GM06990 (cell line): ENCODE data around the gene UVSSA.

Source experiments
- DNase-seq: peaks from one replicate; pipeline ENCODE4 v3.0.0-alpha.2; 2011; ENCODE audit not compliant: insufficient read length; ENCODE audit errors: extremely low read depth
- H3K27me3 ChIP-seq: replicated peaks from 2 replicates; pipeline ENCODE4 v1.6.0; 2011; ENCODE audit warnings: low read length; ENCODE audit not compliant: control insufficient read depth, insufficient read depth
- H3K36me3 ChIP-seq: 2 replicates; pipeline ENCODE4 v1.5.1; 2011; ENCODE audit warnings: low read length; ENCODE audit not compliant: control insufficient read depth, insufficient read depth
- H3K4me3 ChIP-seq: replicated peaks from 2 replicates; pipeline ENCODE4 v1.5.1; 2011; ENCODE audit warnings: low read depth, mild to moderate bottlenecking, control low read depth, low read length
- CTCF ChIP-seq: IDR thresholded peaks from 2 replicates; pipeline ENCODE4 v1.5.1; 2011; ENCODE audit warnings: low read length, control low read depth, mild to moderate bottlenecking, inconsistent platforms; ENCODE audit not compliant: insufficient read depth, poor library complexity, severe bottlenecking

The UVSSA gene

GRCh38 chr4:1409079-1409478 lies 62.1 kb downstream of the UVSSA start:
- TF ChIP-seq CTCF: no peak
- no peak overlapping the region for H3K4me3 ChIP-seq
- DNase-seq: no peak
- no peaks in the 10 kb centered on the region for H3K36me3 ChIP-seq
- no peaks in the 10 kb centered on the region for H3K27me3 ChIP-seq

- DNase-seq: no peak
- no peaks in the 10 kb centered on the region for H3K27me3 ChIP-seq
Measured at GRCh38 chr4:1409491-1410425, 62.8 kb downstream of the UVSSA start.

GRCh38 chr4:1410491-1411325 lies 63.7 kb downstream of the UVSSA start:
- H3K4me3 ChIP-seq: no peak overlapping the region
- no peaks in the 10 kb centered on the region for H3K27me3 ChIP-seq
- H3K36me3 ChIP-seq: no peaks in the 10 kb centered on the region
- no peak for DNase-seq
- no peak for TF ChIP-seq CTCF

More at GRCh38 chr4:1409491-1410425, 62.8 kb downstream of the UVSSA start:
- no peak for TF ChIP-seq CTCF
- Histone ChIP-seq H3K4me3 (no peak overlapping the region), H3K36me3 (no peaks in the 10 kb centered on the region)

GRCh38 chr4:1411436-1412375 lies 64.7 kb downstream of the UVSSA start:
- DNase-seq: no peak
- no peak for TF ChIP-seq CTCF
- H3K4me3 ChIP-seq: no peak overlapping the region
- no peaks in the 10 kb centered on the region for H3K27me3 ChIP-seq
- no peaks in the 10 kb centered on the region for H3K36me3 ChIP-seq
